HG03196 (cell line): ENCODE data around the gene PLCL2.

Experiments
- ATAC-seq: cut with Tn5 transposase; IDR thresholded peaks from one replicate; pipeline ENCODE4 v1.9.1; 2021; ENCODE audit not compliant: unreplicated experiment

PLCL2 gene

GRCh38 chr3:17040322-17040989, 155.7 kb downstream of the PLCL2 start:
- ATAC-seq = no peak

GRCh38 chr3:17040990-17041377, 156.2 kb downstream of the PLCL2 start:
- no peak for ATAC-seq

GRCh38 chr3:17044855-17045254, 160.1 kb downstream of the PLCL2 start:
- no peak for ATAC-seq

- no peak for ATAC-seq
Measured at GRCh38 chr3:17045705-17046104, 160.9 kb downstream of the PLCL2 start.

GRCh38 chr3:17046623-17047022, 161.9 kb downstream of the PLCL2 start:
- no peak for ATAC-seq

- ATAC-seq = no peak
Measured at GRCh38 chr3:17047162-17047561, 162.4 kb downstream of the PLCL2 start.

- no peak for ATAC-seq
Measured at GRCh38 chr3:17047894-17048293, 163.1 kb downstream of the PLCL2 start.

GRCh38 chr3:17050071-17050470, 165.3 kb downstream of the PLCL2 start:
- no peak for ATAC-seq

- no peak for ATAC-seq
Measured at GRCh38 chr3:17050506-17050905, 165.8 kb downstream of the PLCL2 start.

- ATAC-seq = peak; percentile 40
Measured at GRCh38 chr3:17052363-17052762, 167.6 kb downstream of the PLCL2 start.

GRCh38 chr3:17054301-17054981, 169.7 kb downstream of the PLCL2 start:
- no peak for ATAC-seq

- no peak for ATAC-seq
Measured at GRCh38 chr3:17054982-17055343, 170.2 kb downstream of the PLCL2 start.

- ATAC-seq = no peak
Measured at GRCh38 chr3:17055374-17056276, 170.9 kb downstream of the PLCL2 start.

- ATAC-seq = no peak
Measured at GRCh38 chr3:17057321-17057720, 172.6 kb downstream of the PLCL2 start.

- no peak for ATAC-seq
Measured at GRCh38 chr3:17059989-17060550, 175.3 kb downstream of the PLCL2 start.

GRCh38 chr3:17061005-17061404, 176.2 kb downstream of the PLCL2 start:
- ATAC-seq = no peak

- no peak for ATAC-seq
Measured at GRCh38 chr3:17062736-17063135, 178.0 kb downstream of the PLCL2 start.

GRCh38 chr3:17063596-17063995, 178.8 kb downstream of the PLCL2 start:
- no peak for ATAC-seq

- ATAC-seq = no peak
Measured at GRCh38 chr3:17065315-17065714, 180.6 kb downstream of the PLCL2 start.

- no peak for ATAC-seq
Measured at GRCh38 chr3:17065881-17066280, 181.1 kb downstream of the PLCL2 start.

- no peak for ATAC-seq
Measured at GRCh38 chr3:17069754-17070153, 185.0 kb downstream of the PLCL2 start.
